ENCODE results near the gene TM2D3. TPM values are rescaled to one million over a fixed set of nuclear protein-coding genes. Genes with fewer than 3 reads are reported as not detected.

Gene TM2D3
- total RNA-seq, 1 donor from 2014 or later = 55.3 TPM

GRCh38 chr15:101611580-101612299 lies 40.4 kb downstream of the TM2D3 start:
- no peak for DNase-seq (ENCODE audit: extremely low spot score, unreplicated experiment)
- Mint-ChIP-seq H3K4me1 (ENCODE audit: unreplicated experiment) (peaks cover 31% of the 10 kb centered on the region), H3K27ac (ENCODE audit: unreplicated experiment) (no peak overlapping the region), H3K36me3 (ENCODE audit: unreplicated experiment) (no peaks in the 10 kb centered on the region), H3K4me3 (ENCODE audit: unreplicated experiment) (no peak overlapping the region), H3K27me3 (ENCODE audit: unreplicated experiment) (no peaks in the 10 kb centered on the region), H3K9me3 (ENCODE audit: unreplicated experiment) (no peaks in the 10 kb centered on the region)
- TF ChIP-seq CTCF (IDR thresholded peaks at IDR 0.05) = no peak

- H3K9me3 Mint-ChIP-seq (ENCODE audit: unreplicated experiment) = no peaks in the 10 kb centered on the region
- H3K4me1 Mint-ChIP-seq (ENCODE audit: unreplicated experiment) = peaks cover 24% of the 10 kb centered on the region
- no peak for DNase-seq (ENCODE audit: extremely low spot score, unreplicated experiment)
- H3K27ac Mint-ChIP-seq (ENCODE audit: unreplicated experiment) = no peak overlapping the region
- no peak overlapping the region for H3K4me3 Mint-ChIP-seq (ENCODE audit: unreplicated experiment)
- H3K36me3 Mint-ChIP-seq (ENCODE audit: unreplicated experiment) = no peaks in the 10 kb centered on the region
- peaks cover 2% of the 10 kb centered on the region for H3K27me3 Mint-ChIP-seq (ENCODE audit: unreplicated experiment)
- no peak for TF ChIP-seq CTCF (IDR thresholded peaks at IDR 0.05)
These were observed 41.2 kb downstream of the TM2D3 start for GRCh38 chr15:101611007-101611406.

- Mint-ChIP-seq H3K27ac (ENCODE audit: unreplicated experiment) (no peak overlapping the region), H3K36me3 (ENCODE audit: unreplicated experiment) (no peaks in the 10 kb centered on the region), H3K27me3 (ENCODE audit: unreplicated experiment) (peaks cover 4% of the 10 kb centered on the region), H3K4me1 (ENCODE audit: unreplicated experiment) (peaks cover 19% of the 10 kb centered on the region), H3K9me3 (ENCODE audit: unreplicated experiment) (no peaks in the 10 kb centered on the region), H3K4me3 (ENCODE audit: unreplicated experiment) (no peak overlapping the region)
- no peak for TF ChIP-seq CTCF (IDR thresholded peaks at IDR 0.05)
- DNase-seq (ENCODE audit: extremely low spot score, unreplicated experiment) = no peak
These were observed 41.6 kb downstream of the TM2D3 start for GRCh38 chr15:101610611-101611000.

GRCh38 chr15:101609742-101610610 lies 42.2 kb downstream of the TM2D3 start:
- Mint-ChIP-seq H3K27me3 (ENCODE audit: unreplicated experiment) (peaks cover 5% of the 10 kb centered on the region), H3K27ac (ENCODE audit: unreplicated experiment) (no peak overlapping the region), H3K36me3 (ENCODE audit: unreplicated experiment) (no peaks in the 10 kb centered on the region), H3K4me3 (ENCODE audit: unreplicated experiment) (no peak overlapping the region), H3K4me1 (ENCODE audit: unreplicated experiment) (peaks cover 17% of the 10 kb centered on the region), H3K9me3 (ENCODE audit: unreplicated experiment) (no peaks in the 10 kb centered on the region)
- no peak for TF ChIP-seq CTCF (IDR thresholded peaks at IDR 0.05)
- DNase-seq (ENCODE audit: extremely low spot score, unreplicated experiment) = no peak

- H3K27ac Mint-ChIP-seq (ENCODE audit: unreplicated experiment) = no peak overlapping the region
- TF ChIP-seq CTCF (IDR thresholded peaks at IDR 0.05) = no peak
These were observed 44.0 kb downstream of the TM2D3 start for GRCh38 chr15:101608201-101608600.

More at GRCh38 chr15:101608201-101608600, 44.0 kb downstream of the TM2D3 start:
- H3K4me3 Mint-ChIP-seq (ENCODE audit: unreplicated experiment) = no peak overlapping the region
- H3K36me3 Mint-ChIP-seq (ENCODE audit: unreplicated experiment) = no peaks in the 10 kb centered on the region
- H3K27me3 Mint-ChIP-seq (ENCODE audit: unreplicated experiment) = peaks cover 12% of the 10 kb centered on the region
- peaks cover 3% of the 10 kb centered on the region for H3K9me3 Mint-ChIP-seq (ENCODE audit: unreplicated experiment)
- peaks cover 3% of the 10 kb centered on the region for H3K4me1 Mint-ChIP-seq (ENCODE audit: unreplicated experiment)
- no peak for DNase-seq (ENCODE audit: extremely low spot score, unreplicated experiment)
